ENCODE data around the gene CLDN6. TPM values are rescaled to one million over a fixed set of nuclear protein-coding genes. Genes with fewer than 3 reads are reported as not detected.

The CLDN6 gene
- total and polyA plus RNA-seq, 5 experiments from 2014 or later = not detected

GRCh38 chr16:3026003-3026378 lies 8.0 kb upstream of the CLDN6 start:
- Mint-ChIP-seq H3K27ac (no peak overlapping the region), H3K4me1 (peaks cover 30 to 64% (median 62%) of the 10 kb centered on the region in 4 donors), H3K4me3 (peak overlapping the region in 1 of 10 donors; percentile 15), H3K27me3 (peaks cover 5 to 26% (median 13%) of the 10 kb centered on the region in 5 donors), H3K36me3 (peaks cover 0 to 18% (median 0%) of the 10 kb centered on the region in 3 donors), H3K9me3 (no peaks in the 10 kb centered on the region)
- DNase-seq = no peak
- POLR2A ChIA-PET = interaction anchor here (0.6 to 15.2 kb wide), 3 partner anchors 18 to 162 kb away, joined by 4 to 170 read pairs (median 4); partner anchors contain the start of gene CLDN9
- no peak for ATAC-seq

GRCh38 chr16:3025032-3026002 lies 7.3 kb upstream of the CLDN6 start:
- POLR2A ChIA-PET = interaction anchor here (0.6 to 15.2 kb wide), 5 partner anchors 17 to 162 kb away, joined by 3 to 170 read pairs (median 4); partner anchors contain the start of gene CLDN9
- H3K4me3 Mint-ChIP-seq = peak overlapping the region in 4 of 10 donors; percentile 10 to 38 (median 23)
- peak overlapping the region in 1 of 10 donors; percentile 11 for H3K27ac Mint-ChIP-seq

GRCh38 chr16:3023669-3024478 lies 5.9 kb upstream of the CLDN6 start, which contains the start of the genes HCFC1R1 and THOC6:
HCFC1R1 (minus strand) TSS chr16:3023942; CDS start chr16:3023941, 1 bp downstream.
THOC6 (plus strand) TSS chr16:3024035; CDS start chr16:3024327, 292 bp downstream.
- POLR2A ChIA-PET = interaction anchor here (0.6 to 15.2 kb wide), 8 partner anchors 8 to 281 kb away, joined by 3 to 170 read pairs (median 3); partner anchors contain the start of genes CLDN9, TIGD7 and ZNF75A
- ATAC-seq (peak; percentile 75 to 87), DNase-seq (peak; percentile 88 to 97 (median 94))
- peak within 1 kb of the TSS; percentile 81 to 99 (median 97) for H3K27ac Mint-ChIP-seq
- H3K9me3 Mint-ChIP-seq = no peaks in the 10 kb centered on the region
- H3K4me3 Mint-ChIP-seq = peak within 1 kb of the TSS; percentile 76 to 97 (median 92)
- peaks cover 25 to 63% (median 61%) of the 10 kb centered on the region in 4 donors for H3K4me1 Mint-ChIP-seq
- peaks cover 0 to 5% (median 2%) of the 10 kb centered on the region in 5 donors for H3K27me3 Mint-ChIP-seq
- H3K36me3 Mint-ChIP-seq = peaks cover 0 to 18% (median 0%) of the 10 kb centered on the region in 3 donors

More at GRCh38 chr16:3025032-3026002, 7.3 kb upstream of the CLDN6 start:
- peaks cover 0 to 18% (median 0%) of the 10 kb centered on the region in 3 donors for H3K36me3 Mint-ChIP-seq
- ATAC-seq (no peak), DNase-seq (no peak)
- peaks cover 5 to 20% (median 13%) of the 10 kb centered on the region in 5 donors for H3K27me3 Mint-ChIP-seq
- no peaks in the 10 kb centered on the region for H3K9me3 Mint-ChIP-seq
- H3K4me1 Mint-ChIP-seq = peaks cover 30 to 67% (median 65%) of the 10 kb centered on the region in 4 donors

- H3K27me3 Mint-ChIP-seq = peaks cover 0 to 2% (median 0%) of the 10 kb centered on the region in 5 donors
- peaks cover 0 to 18% (median 0%) of the 10 kb centered on the region in 3 donors for H3K36me3 Mint-ChIP-seq
- POLR2A ChIA-PET = interaction anchor here (0.9 to 15.2 kb wide), 6 partner anchors 9 to 245 kb away, joined by 3 to 170 read pairs (median 4); partner anchors contain the start of gene CLDN9
- peaks cover 24 to 64% (median 60%) of the 10 kb centered on the region in 4 donors for H3K4me1 Mint-ChIP-seq
- peak overlapping the region; percentile 76 to 97 (median 92) for H3K4me3 Mint-ChIP-seq
- peak in 2 of 10 donors; percentile 36 to 44 for DNase-seq
- H3K27ac Mint-ChIP-seq = peak overlapping the region in 9 of 10 donors; percentile 89 to 99 (median 96)
- ATAC-seq = peak in 1 of 2 donors; percentile 1
- H3K9me3 Mint-ChIP-seq = no peaks in the 10 kb centered on the region
Measured at GRCh38 chr16:3023415-3023668, 5.4 kb upstream of the CLDN6 start.

- no peaks in the 10 kb centered on the region for H3K27me3 Mint-ChIP-seq
- DNase-seq = no peak
- H3K4me3 Mint-ChIP-seq = peak overlapping the region; percentile 76 to 97 (median 92)
Measured at GRCh38 chr16:3022684-3023414, 4.9 kb upstream of the CLDN6 start.

GRCh38 chr16:3022208-3022683 lies 4.3 kb upstream of the CLDN6 start:
- Mint-ChIP-seq H3K4me3 (peak overlapping the region; percentile 76 to 97 (median 92)), H3K9me3 (no peaks in the 10 kb centered on the region), H3K4me1 (peaks cover 23 to 66% (median 60%) of the 10 kb centered on the region in 4 donors), H3K36me3 (peaks cover 0 to 18% (median 0%) of the 10 kb centered on the region in 3 donors), H3K27me3 (no peaks in the 10 kb centered on the region), H3K27ac (peak overlapping the region; percentile 72 to 99 (median 92))
- ATAC-seq (peak in 1 of 2 donors; percentile 12), DNase-seq (peak in 5 of 10 donors; percentile 53 to 75 (median 69))
- POLR2A ChIA-PET = interaction anchor here (1.2 to 15.2 kb wide), 6 partner anchors 12 to 482 kb away, joined by 3 to 170 read pairs (median 5); partner anchors contain the start of genes CLDN9 and PKMYT1

More at GRCh38 chr16:3022684-3023414, 4.9 kb upstream of the CLDN6 start:
- Mint-ChIP-seq H3K27ac (peak overlapping the region; percentile 19 to 99 (median 94)), H3K9me3 (no peaks in the 10 kb centered on the region), H3K36me3 (peaks cover 0 to 18% (median 0%) of the 10 kb centered on the region in 3 donors), H3K4me1 (peaks cover 23 to 66% (median 59%) of the 10 kb centered on the region in 4 donors)
- no peak for ATAC-seq
- POLR2A ChIA-PET = interaction anchor here (0.9 to 15.2 kb wide), 6 partner anchors 9 to 245 kb away, joined by 3 to 170 read pairs (median 4); partner anchors contain the start of gene CLDN9

- H3K27me3 Mint-ChIP-seq = peaks cover 0 to 2% (median 0%) of the 10 kb centered on the region in 5 donors
- POLR2A ChIA-PET = interaction anchor here (0.8 to 15.2 kb wide), 9 partner anchors 8 to 483 kb away, joined by 3 to 170 read pairs (median 5); partner anchors contain the start of genes CLDN9 and PKMYT1
- peaks cover 0 to 11% (median 0%) of the 10 kb centered on the region in 3 donors for H3K36me3 Mint-ChIP-seq
- no peaks in the 10 kb centered on the region for H3K9me3 Mint-ChIP-seq
- H3K4me3 Mint-ChIP-seq = peak overlapping the region; percentile 73 to 97 (median 86)
- DNase-seq (peak; percentile 38 to 74 (median 64)), ATAC-seq (peak; percentile 15 to 19)
- H3K4me1 Mint-ChIP-seq = peaks cover 23 to 65% (median 60%) of the 10 kb centered on the region in 4 donors
- peak overlapping the region; percentile 72 to 99 (median 90) for H3K27ac Mint-ChIP-seq
Measured at GRCh38 chr16:3021449-3022207, 3.6 kb upstream of the CLDN6 start.

GRCh38 chr16:3020604-3021448 lies 2.8 kb upstream of the CLDN6 start:
- Mint-ChIP-seq H3K27ac (peak overlapping the region in 9 of 10 donors; percentile 72 to 99 (median 90)), H3K4me1 (peaks cover 23 to 61% (median 56%) of the 10 kb centered on the region in 4 donors), H3K36me3 (peaks cover 0 to 3% (median 0%) of the 10 kb centered on the region in 3 donors), H3K27me3 (peaks cover 0 to 4% (median 1%) of the 10 kb centered on the region in 5 donors), H3K4me3 (peak overlapping the region; percentile 74 to 97 (median 86)), H3K9me3 (no peaks in the 10 kb centered on the region)
- DNase-seq (peak in 7 of 10 donors; percentile 38 to 82 (median 60)), ATAC-seq (peak in 1 of 2 donors; percentile 31)
- POLR2A ChIA-PET = interaction anchor here (0.5 to 15.2 kb wide), 10 partner anchors 9 to 483 kb away, joined by 3 to 170 read pairs (median 5); partner anchors contain the start of genes CLDN9 and PKMYT1

- peak within 1 kb of the TSS; percentile 48 to 99 (median 90) for H3K27ac Mint-ChIP-seq
- H3K27me3 Mint-ChIP-seq = peaks cover 0 to 4% (median 1%) of the 10 kb centered on the region in 5 donors
- H3K9me3 Mint-ChIP-seq = no peaks in the 10 kb centered on the region
- POLR2A ChIA-PET = interaction anchor here (0.5 to 15.2 kb wide), 10 partner anchors 9 to 243 kb away, joined by 3 to 170 read pairs (median 5); partner anchors contain the start of genes CLDN9 and PKMYT1
- peaks cover 0 to 2% (median 0%) of the 10 kb centered on the region in 3 donors for H3K36me3 Mint-ChIP-seq
- DNase-seq (peak in 7 of 10 donors; percentile 41 to 72 (median 62)), ATAC-seq (peak in 1 of 2 donors; percentile 18)
- peak within 1 kb of the TSS; percentile 76 to 97 (median 88) for H3K4me3 Mint-ChIP-seq
- H3K4me1 Mint-ChIP-seq = peaks cover 23 to 61% (median 53%) of the 10 kb centered on the region in 4 donors
Measured at GRCh38 chr16:3020247-3020603, 2.2 kb upstream of the CLDN6 start, which contains the start of gene TNFRSF12A. TNFRSF12A (plus strand) TSS chr16:3020368; CDS start chr16:3020398, 30 bp downstream.

Data from naive thymus-derived CD8-positive, alpha-beta T cell (primary cell).